GM18505 (cell line): ENCODE data around the gene IGF1.

Experiments used
- ATAC-seq: cut with Tn5 transposase; IDR thresholded peaks from one replicate; pipeline ENCODE4 v1.9.1; 2021; ENCODE audit not compliant: unreplicated experiment
- POLR2A ChIP-seq: IDR thresholded peaks from 4 replicates; pipeline ENCODE4 v1.6.1; 2011; ENCODE audit warnings: borderline replicate concordance; ENCODE audit not compliant: insufficient read depth, insufficient read length; ENCODE audit errors: extremely low read depth

IGF1 gene

GRCh38 chr12:102347811-102348210, 132.6 kb downstream of the IGF1 start:
- ATAC-seq, result no peak
- TF ChIP-seq POLR2A, result no peak
